ENCODE results near the gene ICAM3. TPM values are rescaled to one million over a fixed set of nuclear protein-coding genes. Genes with fewer than 3 reads are reported as not detected.
"Not testable (repeated sequence)": the region's sequence is repeated elsewhere in the genome, so short reads cannot be mapped to it uniquely, and the experiment has no call there.

ICAM3 gene
- total RNA-seq, 1 donor from 2014 or later: 9.4 TPM

- no peak for DNase-seq
Measured at GRCh38 chr19:10344780-10345179, 5.4 kb upstream of the ICAM3 start.

- no peak for DNase-seq
Measured at GRCh38 chr19:10343495-10343894, 4.1 kb upstream of the ICAM3 start.

GRCh38 chr19:10339977-10340376, 553 bp upstream of the ICAM3 start:
- DNase-seq: no peak

- DNase-seq: no peak
Measured at GRCh38 chr19:10338940-10339339, 484 bp downstream of the ICAM3 start.

GRCh38 chr19:10336725-10337124, 2.7 kb downstream of the ICAM3 start:
- DNase-seq: not testable (repeated sequence)

GRCh38 chr19:10335352-10335985, 4.0 kb downstream of the ICAM3 start:
- DNase-seq: no peak

- DNase-seq: peak; percentile 98
Measured at GRCh38 chr19:10334588-10335351, 4.7 kb downstream of the ICAM3 start.

GRCh38 chr19:10333758-10334587, 5.5 kb downstream of the ICAM3 start:
- no peak for DNase-seq

GRCh38 chr19:10332965-10333757, 6.3 kb downstream of the ICAM3 start, which contains the start of gene RAVER1:
Gene RAVER1 (minus strand): TSS chr19:10333529. CDS start chr19:10333507, 22 bp downstream.
- DNase-seq: peak; percentile 99

- DNase-seq: no peak
Measured at GRCh38 chr19:10332158-10332964, 7.1 kb downstream of the ICAM3 start.

GRCh38 chr19:10329555-10329954, 9.9 kb downstream of the ICAM3 start:
- no peak for DNase-seq

- no peak for DNase-seq
Measured at GRCh38 chr19:10328558-10329429, 10.6 kb downstream of the ICAM3 start.

- DNase-seq: no peak
Measured at GRCh38 chr19:10327793-10328192, 11.6 kb downstream of the ICAM3 start.

GRCh38 chr19:10325732-10326131, 13.7 kb downstream of the ICAM3 start:
- DNase-seq: no peak

- DNase-seq: no peak
Measured at GRCh38 chr19:10321874-10322835, 17.3 kb downstream of the ICAM3 start.

- no peak for DNase-seq
Measured at GRCh38 chr19:10321417-10321797, 18.0 kb downstream of the ICAM3 start.

GRCh38 chr19:10320602-10321416, 18.6 kb downstream of the ICAM3 start:
- no peak for DNase-seq

Data from dermis blood vessel endothelial cell (primary cell).